GM12875 (cell line): ENCODE data around the gene CPT1B.

Source experiments
- H3K4me3 ChIP-seq: one replicate; pipeline ENCODE4 v1.5.1; 2011; ENCODE audit warnings: low read depth, low read length, control low read depth
- TF ChIP-seq, protein P1 (sequence below): IDR thresholded peaks from 2 replicates; pipeline ENCODE4 v1.5.1; 2011; ENCODE audit warnings: low read depth, mild to moderate bottlenecking, control low read depth, inconsistent platforms, low read length, moderate library complexity, borderline replicate concordance; ENCODE audit not compliant: insufficient read depth

CPT1B gene

DNA sequence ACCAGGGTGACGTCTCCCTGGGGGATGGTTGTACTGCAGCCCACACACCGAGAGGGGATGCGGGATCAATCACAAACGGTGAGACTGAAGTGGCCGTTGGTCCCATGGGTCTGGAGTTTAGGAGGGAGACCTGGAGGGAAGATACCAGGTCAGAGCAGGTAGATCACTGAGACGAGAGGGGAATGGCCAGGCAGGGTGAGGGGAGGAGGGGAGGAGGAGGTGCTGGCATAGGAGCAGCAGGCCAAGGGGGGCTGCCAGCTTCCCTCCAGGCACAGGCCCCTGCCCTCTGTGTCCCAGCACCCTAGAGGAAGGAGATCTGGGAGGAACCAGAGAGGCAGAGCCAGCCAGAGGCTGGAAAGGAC, 29.4 kb upstream of the CPT1B start:
- no peak overlapping the region for H3K4me3 ChIP-seq
- TF ChIP-seq, protein P1, sequence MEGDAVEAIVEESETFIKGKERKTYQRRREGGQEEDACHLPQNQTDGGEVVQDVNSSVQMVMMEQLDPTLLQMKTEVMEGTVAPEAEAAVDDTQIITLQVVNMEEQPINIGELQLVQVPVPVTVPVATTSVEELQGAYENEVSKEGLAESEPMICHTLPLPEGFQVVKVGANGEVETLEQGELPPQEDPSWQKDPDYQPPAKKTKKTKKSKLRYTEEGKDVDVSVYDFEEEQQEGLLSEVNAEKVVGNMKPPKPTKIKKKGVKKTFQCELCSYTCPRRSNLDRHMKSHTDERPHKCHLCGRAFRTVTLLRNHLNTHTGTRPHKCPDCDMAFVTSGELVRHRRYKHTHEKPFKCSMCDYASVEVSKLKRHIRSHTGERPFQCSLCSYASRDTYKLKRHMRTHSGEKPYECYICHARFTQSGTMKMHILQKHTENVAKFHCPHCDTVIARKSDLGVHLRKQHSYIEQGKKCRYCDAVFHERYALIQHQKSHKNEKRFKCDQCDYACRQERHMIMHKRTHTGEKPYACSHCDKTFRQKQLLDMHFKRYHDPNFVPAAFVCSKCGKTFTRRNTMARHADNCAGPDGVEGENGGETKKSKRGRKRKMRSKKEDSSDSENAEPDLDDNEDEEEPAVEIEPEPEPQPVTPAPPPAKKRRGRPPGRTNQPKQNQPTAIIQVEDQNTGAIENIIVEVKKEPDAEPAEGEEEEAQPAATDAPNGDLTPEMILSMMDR: no peak

DNA sequence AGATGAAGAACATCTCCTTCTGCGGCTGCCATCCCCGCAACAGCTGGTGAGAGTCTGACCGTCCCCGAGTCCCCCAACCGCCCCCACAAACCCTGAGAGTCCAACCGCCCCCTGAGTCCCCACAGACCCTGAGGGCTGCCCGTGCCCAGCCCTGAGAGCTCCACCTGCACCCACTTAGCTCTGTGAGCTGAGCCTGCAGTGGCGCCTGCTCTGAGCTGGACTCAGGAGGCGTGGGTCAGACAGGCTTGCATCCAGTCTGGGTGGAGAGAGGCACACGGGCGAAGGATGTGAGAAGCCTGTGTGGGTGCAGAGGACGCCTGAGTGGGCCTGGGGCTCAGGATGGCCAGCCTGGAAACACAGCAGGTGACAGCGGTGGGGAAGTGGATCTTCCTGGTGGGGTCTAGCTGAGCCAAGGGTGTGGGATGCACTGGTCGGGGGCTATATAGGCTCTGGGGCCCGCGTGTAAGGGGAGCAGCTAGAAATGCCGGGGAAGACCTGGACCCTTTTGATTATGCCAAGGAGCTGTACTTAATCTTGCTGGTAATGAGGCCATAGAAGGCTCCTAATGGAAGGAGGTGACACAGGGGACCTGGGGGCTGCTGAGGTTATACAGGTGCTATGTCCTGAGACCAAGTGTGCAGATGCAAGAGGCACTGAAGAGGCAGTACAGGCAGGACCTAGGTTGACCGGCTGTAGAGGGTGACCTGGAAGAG, 28.9 kb upstream of the CPT1B start:
- no peak overlapping the region for H3K4me3 ChIP-seq
- TF ChIP-seq, protein P1: no peak

DNA sequence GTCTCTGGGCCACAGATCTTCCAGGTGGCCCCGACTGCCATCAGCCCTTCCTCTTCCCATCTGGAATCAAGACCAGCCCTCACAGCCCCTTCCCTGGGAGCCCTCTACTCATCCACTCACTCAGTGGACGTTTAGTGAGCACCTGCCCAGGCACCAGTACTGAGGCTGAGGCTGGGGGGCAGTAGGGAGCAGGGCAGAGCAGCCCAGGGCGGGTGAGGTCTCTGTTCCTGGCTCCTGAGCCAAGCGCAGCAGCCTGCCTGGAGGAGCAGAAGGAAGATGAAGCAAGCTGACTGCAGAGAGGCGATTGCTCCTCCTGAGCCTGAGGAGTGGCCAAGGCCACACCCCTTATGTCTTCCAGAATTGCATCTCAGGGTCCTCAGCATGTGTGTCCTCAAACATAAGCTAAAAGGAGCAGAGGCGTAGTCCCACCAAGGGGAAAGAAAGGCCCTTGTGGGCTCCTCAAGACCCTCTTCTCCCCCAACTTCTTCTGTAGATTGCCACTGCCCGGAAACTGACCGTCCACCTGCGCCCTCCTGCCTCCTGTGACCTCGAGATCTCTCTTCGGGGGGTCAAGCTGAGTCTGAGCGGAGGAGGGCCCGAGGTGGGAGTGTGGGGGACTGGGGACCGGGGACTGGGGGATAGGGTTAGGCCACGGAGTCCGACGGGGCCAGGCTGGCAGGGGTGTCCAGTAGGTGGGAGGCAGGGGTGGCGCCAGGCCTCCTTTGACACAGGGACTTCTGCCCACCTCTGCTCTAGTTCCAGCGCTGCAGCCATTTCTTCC, 28.1 kb upstream of the CPT1B start:
- no peak overlapping the region for H3K4me3 ChIP-seq
- TF ChIP-seq, protein P1: no peak

DNA sequence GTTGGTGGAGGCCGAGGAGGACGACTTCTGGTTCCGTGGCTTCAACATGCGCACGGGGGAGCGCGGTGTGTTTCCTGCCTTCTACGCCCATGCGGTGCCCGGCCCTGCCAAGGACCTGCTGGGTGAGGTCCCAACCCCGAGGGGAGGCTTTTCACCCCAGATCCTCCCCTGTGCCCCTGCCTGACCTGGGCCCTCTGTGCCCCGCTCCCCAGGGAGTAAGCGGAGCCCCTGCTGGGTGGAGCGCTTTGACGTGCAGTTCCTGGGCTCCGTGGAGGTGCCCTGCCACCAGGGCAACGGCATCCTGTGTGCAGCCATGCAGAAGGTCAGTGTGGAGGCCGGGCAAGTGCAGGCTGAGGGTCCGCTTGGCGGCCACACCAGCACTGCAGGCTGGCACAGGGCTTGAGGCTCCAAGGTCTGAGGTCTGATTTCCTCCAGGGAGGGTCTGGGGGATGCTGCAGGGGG, 27.4 kb upstream of the CPT1B start:
- TF ChIP-seq, protein P1: no peak
- no peak overlapping the region for H3K4me3 ChIP-seq

DNA sequence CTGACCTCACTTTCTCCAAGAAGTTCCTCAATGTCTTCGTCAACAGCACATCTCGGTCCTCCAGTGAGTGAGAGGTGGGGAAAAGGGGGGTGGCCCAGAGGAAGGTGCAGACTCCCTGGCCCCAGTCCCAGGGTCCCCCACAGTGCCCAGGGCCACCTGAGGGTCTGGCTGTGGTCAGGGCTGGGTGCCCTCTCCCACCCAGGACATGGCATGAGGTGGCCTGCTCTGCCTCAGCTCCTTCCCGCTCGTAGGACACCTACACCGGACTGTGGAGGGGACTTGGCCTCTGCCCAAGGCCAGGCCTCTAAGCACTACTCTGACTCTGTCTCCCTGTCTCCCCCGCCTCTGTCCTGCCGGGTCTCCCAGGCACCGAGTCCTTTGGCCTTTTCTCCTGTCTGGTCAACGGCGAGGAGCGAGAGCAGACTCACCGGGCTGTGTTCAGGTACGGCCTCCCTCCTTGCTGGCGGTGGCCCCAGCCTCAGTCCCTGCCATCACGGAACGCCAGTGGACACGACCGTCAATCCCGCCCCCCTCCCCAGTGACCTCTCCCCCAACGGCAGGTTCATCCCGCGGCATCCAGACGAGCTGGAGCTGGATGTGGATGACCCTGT, 26.9 kb upstream of the CPT1B start:
- TF ChIP-seq, protein P1: no peak
- no peak overlapping the region for H3K4me3 ChIP-seq

DNA sequence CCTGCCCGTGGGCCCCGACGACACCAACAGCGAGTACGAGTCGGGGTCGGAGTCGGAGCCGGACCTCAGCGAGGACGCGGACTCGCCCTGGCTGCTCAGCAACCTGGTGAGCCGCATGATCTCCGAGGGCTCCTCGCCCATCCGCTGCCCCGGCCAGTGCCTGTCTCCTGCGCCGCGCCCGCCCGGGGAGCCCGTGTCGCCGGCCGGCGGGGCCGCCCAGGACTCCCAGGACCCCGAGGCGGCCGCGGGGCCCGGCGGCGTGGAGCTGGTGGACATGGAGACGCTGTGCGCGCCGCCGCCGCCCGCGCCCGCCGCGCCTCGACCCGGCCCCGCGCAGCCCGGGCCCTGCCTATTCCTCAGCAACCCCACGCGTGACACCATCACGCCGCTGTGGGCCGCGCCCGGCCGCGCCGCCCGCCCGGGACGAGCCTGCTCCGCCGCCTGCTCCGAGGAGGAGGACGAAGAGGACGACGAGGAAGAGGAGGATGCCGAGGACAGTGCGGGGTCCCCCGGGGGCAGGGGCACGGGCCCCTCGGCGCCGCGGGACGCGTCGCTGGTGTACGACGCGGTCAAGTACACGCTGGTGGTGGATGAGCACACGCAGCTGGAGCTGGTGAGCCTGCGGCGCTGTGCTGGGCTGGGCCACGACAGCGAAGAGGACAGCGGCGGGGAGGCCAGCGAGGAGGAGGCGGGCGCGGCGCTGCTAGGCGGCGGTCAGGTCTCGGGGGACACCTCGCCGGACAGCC, 26.2 kb upstream of the CPT1B start:
- H3K4me3 ChIP-seq: no peak overlapping the region
- TF ChIP-seq, protein P1: no peak
